GM13977 (cell line): Measurements from ENCODE around the gene RAB11A.

Experiments
- DNase-seq: peaks from one replicate; pipeline ENCODE4 v3.0.0; 2012; ENCODE audit warnings: low spot score
- CTCF ChIP-seq: IDR thresholded peaks from 2 replicates; pipeline ENCODE4 v1.5.1; 2012; ENCODE audit warnings: mild to moderate bottlenecking, control low read depth; ENCODE audit not compliant: insufficient read depth; ENCODE audit errors: extremely low read depth, missing control alignments
- in situ Hi-C: fragments of 300-500 bp; cut with MboI; formaldehyde crosslinking; loops from one replicate; pipeline ENCODE4 v1.12.0; 2022; ENCODE audit warnings: low sequenced_read_pairs, low pct_unique_long_range_greater_than_20kb, mixed read lengths, inconsistent platforms; ENCODE audit not compliant: unreplicated experiment

Gene RAB11A

GRCh38 chr15:65931221-65931620 is 61.9 kb downstream of the RAB11A start:
- no peak for DNase-seq
- in situ Hi-C loops: no loop called here
- TF ChIP-seq CTCF: no peak

DNA sequence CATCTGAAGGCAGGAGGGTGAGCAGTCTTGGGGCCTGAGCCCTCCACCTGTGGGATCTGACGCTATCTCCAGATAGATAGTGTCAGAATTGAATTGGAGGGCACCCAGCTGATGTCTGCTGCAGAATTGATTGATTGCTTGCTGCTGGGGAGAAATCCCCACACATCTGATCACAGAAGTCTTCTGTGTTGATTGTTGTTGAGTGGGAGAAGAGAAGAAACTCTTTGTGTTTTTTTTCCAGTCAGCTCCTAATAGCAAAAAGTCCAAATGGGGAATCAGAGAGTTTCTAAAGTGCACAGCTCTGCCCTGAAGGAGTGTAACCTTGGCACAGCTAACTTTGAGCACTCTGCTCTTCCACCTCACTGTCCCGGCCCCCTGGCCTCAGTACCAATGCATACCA is 66.1 kb downstream of the RAB11A start:
- DNase-seq: no peak
- TF ChIP-seq CTCF: no peak

GRCh38 chr15:65936282-65936681 is 67.0 kb downstream of the RAB11A start:
- TF ChIP-seq CTCF: no peak
- DNase-seq: no peak
- in situ Hi-C loops: no loop called here

More for the DNA sequence above, 66.1 kb downstream of the RAB11A start:
- in situ Hi-C loops: no loop called here

GRCh38 chr15:65937054-65937453 is 67.8 kb downstream of the RAB11A start:
- TF ChIP-seq CTCF: no peak
- in situ Hi-C loops: no loop called here

DNA sequence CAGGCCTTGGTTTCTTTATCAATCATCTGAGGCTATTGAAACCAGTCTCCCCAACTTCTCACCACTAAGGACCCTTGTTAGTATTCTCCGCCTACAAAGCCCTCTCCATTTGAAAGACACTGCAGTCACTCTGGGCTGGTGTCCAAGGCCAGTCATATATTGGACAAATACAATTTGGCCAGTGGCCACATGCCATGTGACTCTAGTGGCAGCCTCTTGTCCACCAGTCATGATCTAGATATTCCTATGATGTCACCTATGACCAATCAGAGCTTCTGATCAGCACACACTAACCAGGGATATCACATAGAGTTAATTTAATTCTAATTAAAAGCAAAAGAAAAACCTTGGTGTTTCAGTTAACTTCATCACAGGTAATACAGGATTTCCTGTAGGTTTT is 68.2 kb downstream of the RAB11A start:
- in situ Hi-C loops: no loop called here
- TF ChIP-seq CTCF: no peak
- no peak for DNase-seq

More at GRCh38 chr15:65937054-65937453, 67.8 kb downstream of the RAB11A start:
- no peak for DNase-seq

- DNase-seq: no peak
- TF ChIP-seq CTCF: no peak
- in situ Hi-C loops: no loop called here
These were observed 69.3 kb downstream of the RAB11A start for GRCh38 chr15:65938604-65939003.
